HS-5 (cell line): Measurements from ENCODE around the gene BDNF.
"Not testable (repeated sequence)": the region's sequence is repeated elsewhere in the genome, so short reads cannot be mapped to it uniquely, and the experiment has no call there.

Experiments used
- DNase-seq: peaks from one replicate; pipeline ENCODE4 v3.0.0-alpha.2; 2012; ENCODE audit warnings: low read depth

The BDNF gene

GRCh38 chr11:27665508-27666101 lies 34.6 kb downstream of the BDNF start:
- DNase-seq, result not testable (repeated sequence)

DNA sequence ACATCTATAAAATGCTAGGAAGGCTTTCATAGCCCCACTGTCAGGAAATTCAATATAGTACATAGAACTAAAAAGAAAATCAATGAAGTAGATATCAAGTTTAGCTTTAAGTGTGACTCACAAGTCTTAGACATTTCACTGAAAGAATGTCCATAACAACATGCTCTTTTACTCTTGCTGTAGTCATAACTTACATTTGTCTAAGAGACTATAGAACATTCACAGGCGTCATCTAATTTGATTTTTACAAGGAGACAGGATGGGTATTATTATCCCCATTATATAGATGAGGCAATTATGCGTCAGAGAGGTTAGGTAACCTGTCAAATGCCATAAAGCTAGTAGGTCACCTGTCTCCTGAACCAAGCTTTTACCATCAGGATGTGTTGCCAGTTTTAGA lies 36.9 kb downstream of the BDNF start:
- DNase-seq, result no peak

- no peak for DNase-seq
These were observed 40.1 kb downstream of the BDNF start for GRCh38 chr11:27660171-27660570.

- DNase-seq, result no peak
These were observed 41.6 kb downstream of the BDNF start for GRCh38 chr11:27658535-27659236.

DNA sequence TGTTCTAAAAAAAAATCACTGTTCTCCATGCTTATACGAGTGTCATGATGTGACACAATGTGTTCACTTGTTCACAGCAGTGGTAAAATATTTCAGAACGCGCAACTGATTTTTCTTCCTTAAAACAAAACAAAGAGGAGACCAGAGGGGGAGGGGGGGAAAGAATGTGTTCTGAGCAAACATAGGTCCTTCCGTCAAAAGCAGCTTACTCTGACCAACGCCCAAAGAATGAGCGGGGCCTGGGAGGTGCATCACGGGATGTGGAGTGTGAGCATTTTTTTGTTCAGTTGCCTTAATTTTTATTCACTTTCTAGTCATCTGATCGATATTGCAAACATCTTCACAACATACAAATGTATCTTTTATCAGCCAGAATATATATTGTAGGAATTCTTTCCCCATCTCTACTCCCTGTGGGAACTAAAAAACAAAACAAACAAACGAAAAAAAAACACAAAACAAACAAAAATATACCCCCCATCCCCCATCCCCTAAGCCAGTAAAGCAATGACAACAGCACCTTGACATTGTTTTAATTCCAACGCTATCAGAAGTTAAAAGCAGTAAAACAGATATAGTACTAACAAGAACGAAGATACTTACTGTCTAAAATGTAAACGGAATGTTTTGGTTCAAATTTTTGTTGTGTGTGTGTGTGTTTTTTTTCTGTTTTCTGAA lies 43.3 kb downstream of the BDNF start:
- DNase-seq, result no peak

GRCh38 chr11:27656320-27656719 lies 43.9 kb downstream of the BDNF start:
- no peak for DNase-seq

DNA sequence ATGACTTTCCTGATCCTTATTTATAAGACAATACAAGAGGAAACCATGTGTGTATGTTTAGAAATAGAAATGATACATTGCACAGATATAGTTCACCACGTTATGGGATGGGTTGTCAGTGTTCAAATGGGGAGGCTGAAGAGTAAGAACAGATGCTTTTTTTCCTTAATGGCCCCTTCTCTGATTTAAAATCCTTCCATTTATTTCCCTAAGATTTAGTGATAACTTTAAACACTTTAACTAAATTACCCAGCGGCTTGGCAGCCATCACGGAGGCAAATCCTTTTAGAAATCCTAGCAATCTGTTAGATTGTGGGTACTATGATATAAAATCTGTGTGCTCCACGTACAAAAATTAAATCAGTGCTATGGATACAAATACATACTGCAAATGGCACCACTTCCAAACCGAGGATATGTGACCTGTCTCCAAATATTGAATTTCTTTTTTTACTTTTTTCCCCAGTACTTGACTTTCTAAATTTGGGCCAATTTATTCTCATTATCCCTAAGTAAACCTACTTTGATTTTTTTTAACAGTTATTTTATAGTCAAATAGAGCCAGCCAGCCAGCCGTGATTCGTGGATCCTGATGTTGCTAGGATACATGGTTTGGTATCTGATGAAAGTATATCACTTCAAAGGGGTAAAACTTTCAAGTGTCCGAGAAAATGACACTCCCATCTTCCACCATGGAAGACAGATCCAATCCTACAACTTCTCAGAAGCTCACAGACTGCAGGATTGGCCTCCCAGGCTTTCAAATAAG lies 46.1 kb downstream of the BDNF start:
- DNase-seq, result no peak

DNA sequence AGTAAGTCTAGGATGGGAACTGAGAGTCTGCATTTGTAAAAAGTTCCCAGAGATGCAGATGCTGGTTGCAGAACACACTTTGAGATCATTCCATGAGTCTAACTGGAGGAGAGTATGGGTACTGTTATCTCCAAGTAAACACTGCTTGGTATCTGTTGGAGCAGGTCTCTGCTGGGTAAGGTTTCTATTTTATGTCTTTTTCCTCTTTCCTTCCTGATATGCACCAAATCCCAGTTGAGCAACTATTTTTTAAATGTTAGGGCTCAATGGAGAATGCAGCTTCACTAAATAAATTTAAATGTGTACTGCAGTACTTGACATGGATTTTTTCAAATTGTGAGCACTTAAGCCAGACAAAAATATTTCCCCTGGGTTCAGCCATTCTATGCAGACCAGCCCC lies 48.5 kb downstream of the BDNF start:
- DNase-seq, result no peak

GRCh38 chr11:27650988-27651387 lies 49.3 kb downstream of the BDNF start:
- no peak for DNase-seq

GRCh38 chr11:27649800-27650199 lies 50.5 kb downstream of the BDNF start:
- no peak for DNase-seq

- no peak for DNase-seq
These were observed 51.4 kb downstream of the BDNF start for GRCh38 chr11:27648840-27649239.

DNA sequence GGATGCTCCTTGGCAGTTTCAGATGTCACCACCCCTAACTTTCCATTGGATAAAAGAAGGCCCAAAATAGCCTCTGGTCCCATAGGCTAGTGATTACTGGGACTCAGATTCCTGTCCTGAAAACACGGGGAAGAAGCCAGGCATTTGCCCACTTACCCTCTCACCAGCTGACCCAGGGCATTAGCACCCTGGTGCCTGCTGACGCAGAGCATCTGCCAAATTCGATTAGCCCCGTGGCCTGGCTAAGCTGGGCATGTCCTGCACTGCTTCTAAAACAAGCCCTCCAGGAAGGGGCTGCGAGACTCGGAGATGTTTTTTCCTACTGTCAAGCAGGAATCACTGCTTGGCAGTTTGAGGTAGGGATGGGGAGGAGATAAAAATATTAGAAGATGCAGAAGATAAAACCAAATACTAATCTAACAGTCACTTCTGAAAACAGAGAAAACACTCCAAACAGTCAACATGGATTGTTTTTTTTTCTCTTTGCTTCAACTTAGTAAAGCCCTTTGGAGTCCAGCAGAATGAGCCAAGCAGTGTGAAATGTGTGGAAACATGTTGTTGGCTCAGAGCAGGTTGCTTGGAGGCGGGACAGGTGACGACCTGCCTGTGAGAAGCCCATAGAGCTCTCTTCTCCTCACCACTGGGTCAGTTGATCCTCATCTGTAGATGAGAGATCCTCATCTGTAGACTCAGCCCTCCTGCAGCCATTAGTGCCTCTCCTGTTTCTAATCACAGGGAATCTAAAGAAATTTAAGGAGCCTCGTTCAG lies 54.0 kb downstream of the BDNF start:
- no peak for DNase-seq

- no peak for DNase-seq
These were observed 57.3 kb downstream of the BDNF start for GRCh38 chr11:27642954-27643353.

DNA sequence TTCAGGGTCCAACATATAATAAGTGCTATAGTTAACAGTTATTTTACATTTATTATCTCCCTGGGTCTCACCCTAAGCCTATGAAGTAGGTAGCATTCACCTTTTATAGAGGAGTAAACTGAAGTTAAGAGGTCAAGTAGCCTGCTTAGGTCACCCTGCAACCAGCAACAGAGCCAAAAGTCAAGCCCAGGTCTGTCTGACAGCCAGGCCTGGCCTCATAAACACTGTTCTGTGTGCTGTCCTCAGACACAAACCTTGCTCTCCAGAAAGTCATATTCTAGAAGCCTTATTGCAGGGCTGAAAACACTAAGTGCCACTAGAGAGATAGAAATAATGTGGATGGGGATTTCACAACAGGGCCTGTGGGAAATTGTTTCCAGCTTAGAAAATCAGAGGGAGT lies 59.3 kb downstream of the BDNF start:
- DNase-seq, result no peak

GRCh38 chr11:27635567-27636037 lies 64.7 kb downstream of the BDNF start:
- DNase-seq, result no peak

- not testable (repeated sequence) for DNase-seq
These were observed 65.5 kb downstream of the BDNF start for GRCh38 chr11:27634776-27635175.

GRCh38 chr11:27634282-27634681 lies 66.0 kb downstream of the BDNF start:
- not testable (repeated sequence) for DNase-seq

- DNase-seq, result not testable (repeated sequence)
These were observed 71.2 kb downstream of the BDNF start for GRCh38 chr11:27629023-27629422.

- DNase-seq, result no peak
These were observed 72.3 kb downstream of the BDNF start for GRCh38 chr11:27627979-27628378.

DNA sequence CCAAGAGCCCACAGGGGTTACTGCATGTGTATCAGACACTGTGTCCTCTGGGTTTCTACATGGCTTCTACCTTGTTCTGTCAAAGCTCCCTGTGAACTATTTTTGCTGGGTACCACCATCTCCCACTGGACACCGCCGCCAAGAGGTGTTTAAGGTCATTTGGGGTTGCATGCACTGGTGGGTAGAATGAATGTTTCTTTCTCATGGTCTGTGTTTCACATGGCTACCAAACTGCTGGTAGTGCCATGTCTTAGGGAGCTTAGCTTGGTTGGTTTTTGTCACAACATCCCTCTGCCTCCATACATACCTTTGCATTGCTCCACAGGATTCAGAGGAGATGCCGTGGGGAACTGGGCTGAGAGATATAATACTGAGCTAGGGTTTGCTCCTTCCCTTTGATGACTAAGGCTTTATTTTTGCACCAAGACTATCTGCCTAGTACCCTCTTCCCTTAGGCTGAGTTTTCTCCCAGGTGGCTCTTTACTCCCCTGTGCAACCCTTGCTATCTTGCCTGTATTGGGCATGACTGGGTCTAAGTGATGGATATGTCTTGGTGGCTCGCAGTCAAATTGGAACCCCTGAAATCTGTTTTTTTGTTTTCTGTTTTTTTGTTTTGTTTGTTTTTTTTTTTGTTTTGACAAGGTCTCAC lies 73.2 kb downstream of the BDNF start:
- no peak for DNase-seq

GRCh38 chr11:27626269-27626937 lies 73.9 kb downstream of the BDNF start:
- DNase-seq, result no peak
